Stomach (tissue), 9 donors: ENCODE results near the gene CAMK2N1. TPM values are rescaled to one million over a fixed set of nuclear protein-coding genes. Genes with fewer than 3 reads are reported as not detected.

Experiments used
- DNase-seq, 2 donors: peaks; one replicate each; pipeline versions ENCODE4 v3.0.0 to v3.0.0-alpha.2; 2013 to 2019
- H3K27ac ChIP-seq, 5 donors: fragments of 200-600 bp in 4 of 5; sonication (generic) in 4 of 5; one replicate each; pipeline ENCODE4 v1.5.1; 2013 to 2019; ENCODE audit warnings: mild to moderate bottlenecking in 1 of 5, moderate library complexity in 1 of 5
- H3K27me3 ChIP-seq, 3 donors: fragments of 200-600 bp; sonication (generic); one replicate each; pipeline ENCODE4 v1.5.1; 2017 to 2019; ENCODE audit warnings: mixed run types in 1 of 3
- H3K36me3 ChIP-seq, 4 donors: fragments of 200-600 bp; sonication (generic); 1 replicate in 3 of 4; 2 replicates in 1 of 4; pipeline ENCODE4 v1.5.1; 2016 to 2019
- H3K4me1 ChIP-seq, 4 donors: fragments of 200-600 bp; sonication (generic); one replicate each; pipeline ENCODE4 v1.5.1; 2016 to 2019
- H3K4me3 ChIP-seq, 4 donors: fragments of 200-600 bp; sonication (generic) in 3 of 4; one replicate each; pipeline ENCODE4 v1.5.1; 2016 to 2019; ENCODE audit warnings: mild to moderate bottlenecking in 1 of 4
- H3K9me3 ChIP-seq, 4 donors: fragments of 200-600 bp; sonication (generic); one replicate each; pipeline ENCODE4 v1.5.1; 2016 to 2019
- EP300 ChIP-seq: sonication (generic); formaldehyde crosslinking; IDR thresholded peaks from one replicate; pipeline ENCODE4 v1.6.1; 2017; ENCODE audit warnings: antibody characterized with exemption
- POLR2A ChIP-seq, 4 donors: fragments of 450-650 bp; IDR thresholded peaks; one replicate each; pipeline ENCODE4 v1.6.1; 2016; ENCODE audit warnings: antibody characterized with exemption in 4 of 4, control low read depth in 2 of 4, mild to moderate bottlenecking in 1 of 4, moderate library complexity in 1 of 4
- POLR2AphosphoS5 ChIP-seq, 3 donors: sonication (generic); formaldehyde crosslinking; IDR thresholded peaks; one replicate each; pipeline ENCODE4 v1.6.1; 2016; ENCODE audit warnings: antibody characterized with exemption in 3 of 3
- WGBS, 5 donors: extraction: QIAGEN DNeasy Blood & Tissue Kit in 3 of 5; methylation state at CpG; one replicate each; pipeline versions ENCODE4 v1.1.5 to v1.1.7; 2013 to 2018; 5-methylcytosine and 5-hydroxymethylcytosine counted together
- intact Hi-C: fragments of 100-400 bp; cut with DNase I; formaldehyde crosslinking; loops from one replicate; pipeline ENCODE4 v1.15.1; 2023; ENCODE audit warnings: low total_unique reads
- polyA plus RNA-seq, 3 donors: library from polyadenylated mRNA; stranded (reverse); fragments of 200-250 nt; gene quantifications; one replicate each; pipeline ENCODE4 v1.2.3, GENCODE V29; 2013
- total RNA-seq, 5 donors: library from RNA; depleted of rRNA; stranded (reverse); fragments of >200 nt; gene quantifications; one replicate each; pipeline versions ENCODE4 v1.1.0 to v1.2.3, GENCODE V29; 2014 to 2016
- TF ChIP-seq, protein P1 (sequence below), 7 experiments: fragments of 450-650 bp in 4 of 7; fragments of 200-600 bp in 3 of 7; sonication (generic) in 3 of 7; IDR thresholded peaks; one replicate each; pipeline ENCODE4 v1.5.1; 2016 to 2019; ENCODE audit warnings: antibody characterized with exemption in 7 of 7, control low read depth in 2 of 7, mild to moderate bottlenecking in 1 of 7
- donor health status: healthy with polysubstance abuse.
- donor health status: Bipolar disorder and iron deficiency.
- donor health status: healthy.

Gene CAMK2N1
- total and polyA plus RNA-seq, 8 donors: 8.2 to 195 (median 12.9) TPM

DNA sequence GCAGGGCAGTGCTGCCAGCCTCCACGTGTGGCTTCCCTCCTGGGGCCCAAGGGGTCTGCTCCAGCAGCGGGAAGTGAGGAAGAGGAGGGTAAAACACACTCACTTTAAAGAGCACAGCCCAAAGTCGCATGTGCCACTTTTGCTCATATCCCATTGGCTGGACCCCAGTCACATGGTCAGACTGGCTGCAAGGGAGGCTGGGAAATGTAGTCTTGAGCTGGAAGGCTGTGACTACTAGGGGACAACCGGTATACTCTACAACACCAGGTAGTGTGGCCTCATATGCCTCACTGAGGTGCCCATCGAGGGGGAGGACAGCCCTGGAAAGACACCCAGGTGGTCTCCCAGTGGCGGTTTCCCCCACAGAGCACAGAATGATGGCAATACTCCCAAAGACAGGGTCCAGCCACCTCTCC, 45.2 kb downstream of the CAMK2N1 start:
- Histone ChIP-seq H3K4me1 (no peaks in the 10 kb centered on the region), H3K27me3 (peaks cover 6 to 19% (median 7%) of the 10 kb centered on the region in 3 donors), H3K36me3 (no peaks in the 10 kb centered on the region), H3K27ac (no peak overlapping the region), H3K4me3 (no peak overlapping the region), H3K9me3 (no peaks in the 10 kb centered on the region)
- peak; percentile 28 to 66 for DNase-seq
- WGBS, 5 donors: 18 to 25% (median 24%) methylated on average over 5 to 6 of the region's 6 CpGs
- intact Hi-C loops: no loop called here
- TF ChIP-seq, protein P1, sequence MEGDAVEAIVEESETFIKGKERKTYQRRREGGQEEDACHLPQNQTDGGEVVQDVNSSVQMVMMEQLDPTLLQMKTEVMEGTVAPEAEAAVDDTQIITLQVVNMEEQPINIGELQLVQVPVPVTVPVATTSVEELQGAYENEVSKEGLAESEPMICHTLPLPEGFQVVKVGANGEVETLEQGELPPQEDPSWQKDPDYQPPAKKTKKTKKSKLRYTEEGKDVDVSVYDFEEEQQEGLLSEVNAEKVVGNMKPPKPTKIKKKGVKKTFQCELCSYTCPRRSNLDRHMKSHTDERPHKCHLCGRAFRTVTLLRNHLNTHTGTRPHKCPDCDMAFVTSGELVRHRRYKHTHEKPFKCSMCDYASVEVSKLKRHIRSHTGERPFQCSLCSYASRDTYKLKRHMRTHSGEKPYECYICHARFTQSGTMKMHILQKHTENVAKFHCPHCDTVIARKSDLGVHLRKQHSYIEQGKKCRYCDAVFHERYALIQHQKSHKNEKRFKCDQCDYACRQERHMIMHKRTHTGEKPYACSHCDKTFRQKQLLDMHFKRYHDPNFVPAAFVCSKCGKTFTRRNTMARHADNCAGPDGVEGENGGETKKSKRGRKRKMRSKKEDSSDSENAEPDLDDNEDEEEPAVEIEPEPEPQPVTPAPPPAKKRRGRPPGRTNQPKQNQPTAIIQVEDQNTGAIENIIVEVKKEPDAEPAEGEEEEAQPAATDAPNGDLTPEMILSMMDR (IDR thresholded peaks at IDR 0.05): no peak
- TF ChIP-seq EP300 (no peak), POLR2AphosphoS5 (IDR thresholded peaks at IDR 0.05) (no peak), POLR2A (IDR thresholded peaks at IDR 0.05) (no peak)

DNA sequence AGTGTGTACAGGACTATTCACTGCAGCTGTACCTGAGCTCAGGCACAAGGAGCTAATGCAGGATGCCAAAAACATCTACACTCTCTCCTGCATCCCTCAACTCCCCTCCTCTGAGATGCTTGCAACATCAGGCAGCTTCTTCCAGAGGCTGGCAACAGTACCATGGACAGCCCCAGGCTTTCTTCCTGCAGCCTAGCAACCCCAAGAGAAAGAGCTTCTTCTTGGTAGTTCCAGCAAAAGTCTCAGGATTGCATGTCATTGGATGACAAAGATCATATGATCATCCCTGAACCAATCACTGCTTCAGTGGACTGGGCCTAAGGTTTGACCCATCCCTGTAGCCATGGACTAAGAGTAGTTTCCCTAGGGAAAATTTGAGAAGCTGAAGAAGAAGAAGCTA, 46.7 kb downstream of the CAMK2N1 start:
- H3K4me1 ChIP-seq: no peaks in the 10 kb centered on the region
- intact Hi-C loops: no loop called here
- no peak for DNase-seq
- no peaks in the 10 kb centered on the region for H3K36me3 ChIP-seq
- TF ChIP-seq POLR2A (IDR thresholded peaks at IDR 0.05) (no peak), POLR2AphosphoS5 (IDR thresholded peaks at IDR 0.05) (no peak), EP300 (no peak)
- TF ChIP-seq, protein P1 (IDR thresholded peaks at IDR 0.05): no peak
- no peak overlapping the region for H3K27ac ChIP-seq
- H3K4me3 ChIP-seq: no peak overlapping the region
- H3K27me3 ChIP-seq: peaks cover 6 to 34% (median 16%) of the 10 kb centered on the region in 3 donors
- no peaks in the 10 kb centered on the region for H3K9me3 ChIP-seq

DNA sequence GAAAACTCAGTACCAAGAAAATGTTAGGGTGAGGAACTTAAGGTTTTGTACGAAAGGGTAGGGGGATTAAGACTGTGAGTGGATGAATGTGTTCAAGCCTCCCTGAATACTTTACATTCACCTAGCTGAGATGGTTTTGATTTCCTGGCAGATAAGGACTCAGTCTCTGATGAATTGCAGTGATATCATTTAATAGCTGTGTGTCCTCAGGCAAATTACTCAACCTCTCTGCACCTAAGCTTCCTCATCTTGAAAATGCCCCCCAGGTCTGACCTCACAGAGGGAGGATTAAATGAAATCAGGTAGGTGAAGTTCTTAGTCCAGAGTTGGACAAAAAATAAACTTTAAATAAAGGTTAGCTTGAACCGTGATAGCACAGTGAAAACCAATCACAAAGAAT, 48.4 kb downstream of the CAMK2N1 start:
- DNase-seq: no peak
- TF ChIP-seq POLR2A (IDR thresholded peaks at IDR 0.05) (no peak), EP300 (no peak), POLR2AphosphoS5 (IDR thresholded peaks at IDR 0.05) (no peak)
- TF ChIP-seq, protein P1 (IDR thresholded peaks at IDR 0.05): no peak
- Histone ChIP-seq H3K27ac (no peak overlapping the region), H3K36me3 (no peaks in the 10 kb centered on the region), H3K27me3 (peaks cover 6 to 48% (median 16%) of the 10 kb centered on the region in 3 donors), H3K9me3 (no peaks in the 10 kb centered on the region), H3K4me3 (no peak overlapping the region), H3K4me1 (no peaks in the 10 kb centered on the region)
- WGBS, 5 donors: 77 to 88% (median 86%) methylated on average over 2 of the region's 2 CpGs
- intact Hi-C loops: no loop called here

DNA sequence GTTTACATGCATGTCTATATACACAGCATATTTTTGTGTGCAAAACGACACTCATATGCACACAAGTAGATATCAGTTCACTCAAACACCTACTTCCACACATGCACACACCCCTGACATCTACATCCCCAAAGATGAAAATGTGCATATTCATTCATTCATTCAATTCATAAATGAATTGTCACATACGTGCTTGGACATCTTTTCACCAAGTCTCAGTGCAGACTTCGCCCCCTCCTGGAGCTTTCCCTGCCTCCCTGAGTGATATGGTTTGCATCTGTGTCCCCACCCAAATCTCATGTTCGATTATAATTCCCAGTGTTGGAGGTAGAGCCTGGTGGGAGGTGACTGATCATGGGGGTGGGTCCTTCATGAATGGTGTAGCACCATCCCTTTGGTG, 53.1 kb downstream of the CAMK2N1 start:
- Histone ChIP-seq H3K4me3 (no peak overlapping the region), H3K36me3 (no peaks in the 10 kb centered on the region), H3K27ac (no peak overlapping the region), H3K9me3 (no peaks in the 10 kb centered on the region), H3K27me3 (peaks cover 6 to 83% (median 34%) of the 10 kb centered on the region in 3 donors), H3K4me1 (no peaks in the 10 kb centered on the region)
- intact Hi-C loops: no loop called here
- DNase-seq: no peak
- TF ChIP-seq, protein P1 (IDR thresholded peaks at IDR 0.05): no peak
- no peak for TF ChIP-seq POLR2AphosphoS5 (IDR thresholded peaks at IDR 0.05)
- TF ChIP-seq POLR2A (IDR thresholded peaks at IDR 0.05): no peak
- no peak for TF ChIP-seq EP300
- WGBS, 5 donors: 53 to 70% (median 64%) methylated on average over 4 of the region's 4 CpGs

Other genes with a start within 250 kb of the CAMK2N1 start
- gene VWA5B1, start 195.3 kb downstream of the CAMK2N1 start, total RNA-seq: not detected
- gene VWA5B1, start 195.3 kb downstream of the CAMK2N1 start, polyA plus RNA-seq: not detected
- gene MUL1, start 21.9 kb upstream of the CAMK2N1 start, total RNA-seq: 10 to 100 TPM in 4 of 5 donors, 1 to 10 TPM in 1; 4.0 to 53.1 (median 16.7) TPM
- gene MUL1, start 21.9 kb upstream of the CAMK2N1 start, polyA plus RNA-seq: 1 to 10 TPM; 3.7 to 9.8 (median 8.2) TPM
- gene FAM43B, start 66.4 kb upstream of the CAMK2N1 start, total RNA-seq: not detected
- under 1 TPM in 2 of 3 donors, not detected in 1; 0.05 to 0.25 TPM for gene FAM43B, start 66.4 kb upstream of the CAMK2N1 start, polyA plus RNA-seq
- 1 to 10 TPM in 1 of 5 donors, not detected in 4; 1.3 TPM for gene CDA, start 102.9 kb upstream of the CAMK2N1 start, total RNA-seq
- gene CDA, start 102.9 kb upstream of the CAMK2N1 start, polyA plus RNA-seq: 1 to 10 TPM in 2 of 3 donors, not detected in 1; 6.0 to 8.4 TPM
- 100 to 1,000 TPM in 1 of 5 donors, 10 to 100 TPM in 4; 21.0 to 169 (median 42.4) TPM for gene PINK1, start 147.2 kb upstream of the CAMK2N1 start, total RNA-seq
- 10 to 100 TPM; 53.2 to 74.1 (median 69.9) TPM for gene PINK1, start 147.2 kb upstream of the CAMK2N1 start, polyA plus RNA-seq
- gene DDOST, start 175.2 kb upstream of the CAMK2N1 start, total RNA-seq: 100 to 1,000 TPM in 2 of 5 donors, 10 to 100 TPM in 3; 38.5 to 227 (median 88.1) TPM
- 100 to 1,000 TPM in 2 of 3 donors, 10 to 100 TPM in 1; 84.6 to 119 (median 117) TPM for gene DDOST, start 175.2 kb upstream of the CAMK2N1 start, polyA plus RNA-seq
- 1 to 10 TPM in 2 of 5 donors, not detected in 3; 1.3 to 1.5 TPM for gene KIF17, start 231.8 kb upstream of the CAMK2N1 start, total RNA-seq
- 1 to 10 TPM in 1 of 3 donors, under 1 TPM in 2; 0.56 to 1.4 (median 0.78) TPM for gene KIF17, start 231.8 kb upstream of the CAMK2N1 start, polyA plus RNA-seq
- 1 to 10 TPM in 1 of 5 donors, under 1 TPM in 1, not detected in 3; 0.29 to 7.0 TPM for gene SH2D5, start 246.5 kb upstream of the CAMK2N1 start, total RNA-seq
- under 1 TPM in 2 of 3 donors, not detected in 1; 0.18 to 0.44 TPM for gene SH2D5, start 246.5 kb upstream of the CAMK2N1 start, polyA plus RNA-seq